Activated effector memory CD4-positive, alpha-beta T cell treated with Interleukin-2 at 50 U/mL for 16 hours (primary cell): ENCODE measurements around the gene CCBE1.
"Not testable (repeated sequence)": the region's sequence is repeated elsewhere in the genome, so short reads cannot be mapped to it uniquely, and the experiment has no call there.

Experiments used
- DNase-seq: peaks from one replicate; pipeline ENCODE4 v3.0.0-alpha.2; 2020

Gene CCBE1

GRCh38 chr18:59697236-59697932 lies at the start of gene CCBE1:
Gene CCBE1, minus strand, starts transcription at chr18:59697423.
- no peak for DNase-seq

DNA sequence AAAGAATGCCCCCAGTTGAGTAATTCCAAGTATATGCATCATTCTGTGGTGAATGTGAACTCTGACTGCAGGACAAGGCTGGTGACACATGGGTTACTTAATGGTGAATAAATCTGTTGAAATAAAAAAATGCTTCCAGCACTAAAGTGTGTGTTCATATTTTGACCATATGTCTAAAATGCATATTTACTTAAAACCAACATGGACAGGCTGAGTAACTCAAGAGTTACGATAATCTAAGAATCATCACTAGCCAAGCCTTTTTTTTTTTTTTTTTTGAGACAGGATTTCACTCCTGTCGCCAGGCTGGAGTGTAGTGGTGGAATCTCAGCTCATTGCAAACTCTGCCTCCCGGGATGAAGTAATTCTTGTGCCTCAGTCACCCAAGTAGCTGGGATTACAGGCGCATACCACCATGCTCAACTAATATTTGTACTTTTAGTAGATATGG lies 47.1 kb upstream of the CCBE1 start:
- DNase-seq, result no peak

DNA sequence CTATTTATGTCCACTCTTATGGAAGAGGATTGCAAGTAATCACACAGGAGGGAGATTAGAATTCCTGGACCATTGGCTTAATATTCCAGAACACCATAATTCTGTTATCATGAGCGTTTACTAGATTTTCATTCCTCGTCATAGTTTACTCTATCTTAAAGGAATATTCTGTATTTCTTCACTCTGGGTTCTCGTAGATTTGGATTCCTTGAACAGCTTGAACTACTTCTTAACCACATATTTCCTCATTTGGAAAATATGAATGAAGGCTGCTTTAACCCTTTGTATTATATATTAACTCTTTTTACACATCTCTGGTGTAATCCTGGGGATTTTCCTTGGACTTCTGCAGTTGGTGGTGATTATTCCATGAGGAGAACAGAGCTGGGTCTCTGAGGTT lies 46.3 kb upstream of the CCBE1 start:
- DNase-seq, result no peak

GRCh38 chr18:59742325-59743111 lies 45.3 kb upstream of the CCBE1 start:
- no peak for DNase-seq

DNA sequence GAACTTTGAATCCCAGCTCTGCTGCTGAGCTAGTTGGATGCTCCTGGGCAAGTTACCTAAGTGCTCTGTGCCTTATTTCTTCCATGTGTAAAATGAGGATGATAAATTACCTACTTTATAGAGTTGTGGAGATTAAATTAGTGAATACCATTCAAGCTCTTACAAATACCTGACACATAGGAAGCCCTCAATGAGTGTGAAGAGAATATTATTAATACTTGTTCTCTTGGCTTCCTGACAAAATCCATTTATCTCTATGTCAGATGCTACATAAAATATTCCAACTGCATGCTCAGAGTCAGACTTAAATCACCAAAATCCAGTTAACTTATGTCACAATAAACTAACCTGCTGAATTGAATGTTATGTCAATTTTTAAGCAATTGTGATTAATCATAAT lies 42.9 kb upstream of the CCBE1 start:
- DNase-seq, result no peak

DNA sequence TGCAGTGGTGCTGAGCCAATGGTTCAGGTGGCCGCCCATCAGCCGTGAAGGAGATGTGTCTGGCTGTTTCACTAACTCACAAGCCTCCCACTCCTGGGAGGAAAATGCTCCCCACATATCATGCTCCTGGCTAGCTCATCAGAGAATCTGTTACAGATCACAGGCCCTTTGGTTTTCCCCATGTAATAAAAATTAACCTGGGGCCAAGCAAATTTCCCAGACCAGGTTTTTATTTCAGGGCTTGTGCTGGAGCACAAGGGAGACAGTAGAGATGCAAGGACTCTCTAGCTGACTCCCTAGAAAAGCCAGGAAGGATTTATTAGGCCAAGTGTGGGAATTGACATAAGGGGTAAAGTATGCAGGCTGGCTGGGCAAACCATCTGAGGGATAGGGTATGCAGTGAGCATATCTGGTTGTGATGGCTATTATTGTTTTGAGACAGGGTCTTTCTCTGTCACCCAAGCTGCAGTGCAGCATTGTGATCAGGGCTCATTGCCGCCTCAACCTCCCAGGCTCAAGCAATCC lies 40.6 kb upstream of the CCBE1 start:
- DNase-seq, result no peak

DNA sequence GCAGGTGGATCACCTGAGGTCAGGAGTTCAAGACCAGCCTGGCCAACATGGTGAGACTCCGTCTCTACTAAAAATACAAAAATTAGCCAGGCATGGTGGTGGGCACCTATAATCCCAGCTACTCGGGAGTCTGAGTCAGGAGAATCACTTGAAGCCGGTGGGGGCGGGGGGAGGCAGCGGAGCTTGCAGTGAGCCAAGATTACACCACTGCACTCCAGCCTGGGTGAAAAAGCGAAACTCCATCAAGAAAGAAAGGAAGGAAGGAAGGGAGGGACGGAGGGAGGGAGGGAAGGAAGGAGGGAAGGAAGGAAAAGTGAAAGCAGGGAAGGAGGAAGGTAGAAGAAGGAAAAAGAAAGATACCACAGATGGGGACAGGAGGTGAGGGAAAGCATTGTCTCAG lies 40.1 kb upstream of the CCBE1 start:
- not testable (repeated sequence) for DNase-seq

- DNase-seq, result no peak
These were observed 38.8 kb upstream of the CCBE1 start for GRCh38 chr18:59736061-59736460.

DNA sequence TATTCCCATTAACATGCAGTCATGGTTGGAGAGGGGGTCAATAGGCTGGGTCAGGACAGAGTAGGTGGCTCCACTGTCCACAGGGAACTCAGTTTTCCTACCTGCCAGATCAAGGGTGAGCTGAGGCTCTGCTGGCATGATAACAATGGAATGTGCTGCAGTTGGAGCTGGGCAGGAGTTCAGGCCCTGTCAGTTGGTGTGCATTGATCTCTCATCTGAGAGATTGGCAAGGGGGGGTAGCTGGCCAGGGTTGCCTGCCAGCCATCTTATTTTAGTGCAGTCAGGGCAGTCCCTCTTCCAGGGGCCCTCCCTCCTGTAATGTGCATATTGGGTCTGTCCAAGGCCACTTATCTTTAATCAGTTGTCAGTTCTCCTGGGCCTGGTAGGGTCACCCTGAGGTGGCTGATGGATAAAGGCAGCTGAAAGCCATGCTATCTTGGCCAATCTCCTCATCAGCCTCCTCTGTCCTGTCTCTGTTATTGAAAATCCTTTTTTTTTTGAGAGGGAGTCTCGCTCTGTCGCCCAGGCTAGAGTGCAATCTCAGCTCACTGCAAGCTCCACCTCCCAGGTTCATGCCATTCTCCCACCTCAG lies 38.1 kb upstream of the CCBE1 start:
- DNase-seq, result no peak

GRCh38 chr18:59733421-59733820 lies 36.2 kb upstream of the CCBE1 start:
- no peak for DNase-seq

DNA sequence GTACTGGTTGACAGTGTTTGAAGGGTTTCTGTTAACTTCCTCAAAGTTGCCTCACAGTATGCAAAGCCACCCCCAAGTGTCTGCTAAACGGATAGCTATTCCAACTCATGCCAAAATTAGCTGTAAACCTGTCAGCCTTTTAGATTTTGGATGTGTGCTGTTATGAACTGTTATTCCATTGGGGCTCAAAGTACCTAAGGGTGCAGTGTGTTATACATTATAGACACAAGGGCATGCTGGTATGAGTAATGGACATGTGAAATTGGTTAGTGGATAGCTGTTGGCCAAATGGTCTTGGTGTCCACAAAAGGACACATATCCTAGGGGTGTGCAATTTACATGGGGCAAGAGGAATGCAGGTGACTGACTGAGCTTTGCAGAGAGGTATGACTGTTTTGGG lies 33.7 kb upstream of the CCBE1 start:
- no peak for DNase-seq

DNA sequence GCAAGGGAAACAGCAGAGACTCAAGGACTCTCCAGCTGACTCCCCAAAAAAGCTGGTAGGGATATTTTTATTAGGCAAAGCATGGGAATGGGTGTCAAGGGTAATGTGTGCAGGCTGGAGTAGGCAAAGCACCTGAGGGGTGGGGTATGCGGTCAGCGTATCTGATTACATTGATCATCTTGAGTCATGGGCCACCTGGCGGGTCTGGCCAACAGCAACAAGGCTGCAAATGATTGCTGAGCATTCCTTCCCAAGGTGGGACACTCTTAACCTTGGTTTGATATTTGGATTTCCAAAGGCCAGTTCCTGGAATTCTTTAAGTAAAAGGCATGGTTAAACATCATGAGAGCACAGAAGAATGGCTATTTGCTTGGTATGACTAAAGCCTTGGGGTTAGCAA lies 32.6 kb upstream of the CCBE1 start:
- no peak for DNase-seq

DNA sequence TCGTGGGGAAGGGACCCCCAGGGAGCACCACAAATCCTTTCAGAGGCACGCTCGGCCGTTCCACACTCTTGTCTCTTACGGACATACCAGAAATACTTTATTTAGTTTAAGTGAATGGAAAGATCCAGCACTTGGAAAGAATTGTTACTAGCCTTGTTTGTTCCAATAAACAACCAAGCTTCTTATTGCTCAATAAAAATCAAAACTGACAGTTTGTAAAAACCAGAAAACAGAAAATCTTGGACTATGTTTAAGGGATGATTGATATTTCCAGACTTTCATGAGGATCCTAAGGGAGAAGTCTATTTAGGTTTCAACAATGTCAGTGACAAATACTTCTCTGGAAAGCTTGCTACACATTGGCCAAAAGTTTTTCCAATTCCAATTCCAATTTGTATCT lies 31.6 kb upstream of the CCBE1 start:
- no peak for DNase-seq

GRCh38 chr18:59725142-59725541 lies 27.9 kb upstream of the CCBE1 start:
- no peak for DNase-seq

DNA sequence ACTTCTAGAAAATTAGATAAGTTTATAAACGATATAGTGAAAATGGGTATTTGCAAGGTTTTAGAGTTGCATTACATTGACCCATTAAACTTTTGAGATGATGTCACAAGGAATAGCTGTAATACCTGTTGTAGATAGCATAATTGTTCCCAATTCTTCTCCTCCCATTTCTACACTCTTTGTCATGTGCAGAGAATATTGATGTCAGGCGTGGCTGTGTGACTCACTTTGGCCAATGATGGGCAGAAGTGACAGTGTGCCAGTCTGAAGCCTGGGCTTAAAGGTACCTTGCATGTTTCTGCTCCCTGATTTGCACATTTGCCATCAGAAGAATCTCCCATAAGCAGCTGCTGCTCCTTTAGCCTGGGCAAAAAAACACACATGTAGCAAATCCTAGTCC lies 26.9 kb upstream of the CCBE1 start:
- DNase-seq, result no peak

DNA sequence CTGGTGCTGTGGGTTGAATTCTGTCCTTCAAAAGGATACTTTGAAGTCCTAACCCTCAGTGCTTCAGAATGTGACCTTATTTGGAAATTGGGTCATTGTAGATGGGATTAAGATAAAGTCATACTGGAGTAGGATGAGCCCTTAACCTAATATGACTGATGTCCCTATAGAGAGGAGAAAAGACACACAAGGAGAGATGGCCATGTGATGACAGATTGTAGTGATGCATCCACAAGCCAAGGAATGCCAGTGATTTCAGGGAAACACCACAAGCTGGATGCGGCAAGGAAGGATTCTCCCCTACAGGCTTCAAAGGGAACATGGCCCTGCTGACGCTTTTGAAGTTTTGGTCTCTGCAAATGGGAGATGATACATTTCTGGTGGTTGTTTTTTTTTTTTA lies 24.7 kb upstream of the CCBE1 start:
- no peak for DNase-seq

DNA sequence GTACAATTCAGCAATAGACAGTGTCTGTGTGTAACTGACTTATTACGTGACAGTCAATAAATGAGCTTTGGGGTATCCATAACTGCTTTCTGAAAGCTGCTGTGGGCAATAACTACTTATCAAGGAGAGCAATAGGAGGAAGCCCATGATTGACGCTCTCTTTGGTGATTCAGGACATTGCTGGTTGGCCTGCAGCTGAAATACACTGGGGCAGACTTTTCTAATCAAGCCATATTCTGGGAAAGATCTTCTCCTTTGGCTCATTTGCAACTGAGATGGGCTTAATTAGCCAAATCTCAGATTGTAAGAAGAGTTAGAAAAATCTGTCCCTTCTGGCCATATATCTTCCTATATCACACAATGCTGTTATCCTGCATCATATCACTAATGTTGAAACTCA lies 24.0 kb upstream of the CCBE1 start:
- no peak for DNase-seq

DNA sequence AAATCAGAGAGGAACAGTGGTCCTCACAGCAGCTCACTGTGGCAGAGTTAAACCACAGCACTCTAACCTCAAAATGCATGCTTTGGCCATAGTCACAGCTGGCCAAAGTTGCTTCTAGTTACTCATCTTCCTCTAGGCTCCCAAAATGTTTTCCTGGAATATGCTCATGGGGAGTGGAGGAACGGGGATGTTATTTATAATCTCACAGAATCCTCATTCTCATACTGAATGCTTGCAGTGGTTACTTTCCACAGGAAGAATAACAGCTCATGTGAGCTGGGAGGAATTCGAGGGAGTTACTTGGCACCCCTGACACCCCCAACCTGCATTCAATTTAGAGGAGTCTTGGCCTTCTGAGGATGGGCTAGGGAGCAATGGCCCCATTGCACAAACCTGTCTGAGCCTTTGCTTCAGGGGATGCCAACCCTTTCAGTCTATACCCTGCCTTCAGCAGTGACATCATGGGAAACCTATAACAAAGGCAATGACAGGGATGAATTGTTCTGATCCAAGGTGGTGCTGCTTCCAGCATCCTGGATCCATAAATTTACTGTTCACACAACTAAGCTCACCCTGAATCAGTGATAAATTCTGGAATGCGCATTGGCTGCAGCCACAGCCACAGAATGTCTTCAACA lies 22.4 kb upstream of the CCBE1 start:
- DNase-seq, result no peak

- DNase-seq, result no peak
These were observed 21.4 kb upstream of the CCBE1 start for GRCh38 chr18:59718464-59719157.

- DNase-seq, result no peak
These were observed 20.9 kb upstream of the CCBE1 start for GRCh38 chr18:59718108-59718463.

DNA sequence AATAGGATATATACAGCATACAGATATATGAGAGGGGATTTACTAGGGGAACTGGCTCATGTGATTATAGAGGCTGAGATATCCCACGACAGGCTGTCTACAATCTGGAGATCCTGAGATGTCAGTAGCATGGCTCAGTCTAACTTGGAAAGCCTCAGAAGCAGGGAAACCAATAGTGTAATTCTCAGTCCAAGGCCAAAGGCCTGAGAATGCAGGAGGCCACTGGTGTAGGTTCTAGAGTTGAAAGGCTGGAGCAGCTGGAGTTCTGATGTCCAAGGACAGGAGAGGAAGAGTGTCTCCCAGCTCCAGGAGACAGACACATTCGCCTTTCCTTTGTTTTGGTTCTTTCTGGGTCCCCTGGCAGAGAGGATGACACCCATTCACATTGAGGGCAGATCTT lies 20.1 kb upstream of the CCBE1 start:
- no peak for DNase-seq

DNA sequence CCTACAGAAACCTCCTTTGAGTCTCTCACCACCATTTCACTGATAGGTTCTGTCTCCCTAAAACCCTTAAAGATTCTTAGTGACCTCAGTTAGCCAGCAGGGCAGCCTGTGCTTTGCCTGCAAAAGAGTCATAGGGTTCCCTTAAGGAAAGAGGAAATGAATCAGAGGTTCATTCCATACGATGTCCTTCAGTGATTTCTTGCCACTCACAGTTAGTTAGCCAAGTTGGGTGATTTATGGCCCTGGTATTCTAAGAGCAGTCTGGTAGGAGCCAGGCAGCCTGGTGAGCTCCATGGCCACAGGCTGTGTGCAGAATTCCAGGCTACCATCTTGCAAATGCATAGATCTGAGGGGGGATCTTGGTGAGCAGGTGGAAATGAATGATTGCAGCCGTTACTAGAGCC lies 18.7 kb upstream of the CCBE1 start:
- no peak for DNase-seq

GRCh38 chr18:59715445-59715844 lies 18.2 kb upstream of the CCBE1 start:
- DNase-seq, result no peak
